MM.1S (cell line): ENCODE data around the gene FALEC.
A peak's percentile ranks its signal among the peaks of the same experiment; 100 is the strongest.

Experiments used
- DNase-seq: peaks from one replicate; pipeline ENCODE4 v3.0.0-alpha.2; 2015
- H2AFZ ChIP-seq: fragments of 300-600 bp; sonication (generic); 2 replicates; pipeline ENCODE4 v1.6.0; 2016; ENCODE audit warnings: antibody characterized with exemption, low read length
- H3F3A ChIP-seq: fragments of 300-600 bp; sonication (generic); 2 replicates; pipeline ENCODE4 v1.6.1; 2016; ENCODE audit warnings: mild to moderate bottlenecking, antibody characterized with exemption, low read length, moderate library complexity, mixed read lengths; ENCODE audit not compliant: insufficient read depth
- H3K27ac ChIP-seq: fragments of 300-600 bp; sonication (generic); 2 replicates; pipeline ENCODE4 v1.5.1; 2016; ENCODE audit warnings: mild to moderate bottlenecking, low read length
- H3K27me3 ChIP-seq: fragments of 300-600 bp; sonication (generic); replicated peaks from 2 replicates; pipeline ENCODE4 v1.6.0; 2016; ENCODE audit warnings: low read length; ENCODE audit not compliant: insufficient read depth
- H3K36me3 ChIP-seq: fragments of 300-600 bp; sonication (generic); replicated peaks from 2 replicates; pipeline ENCODE4 v1.6.1; 2016; ENCODE audit warnings: mild to moderate bottlenecking, low read length, mixed read lengths; ENCODE audit not compliant: insufficient read depth
- H3K4me1 ChIP-seq: fragments of 300-600 bp; sonication (generic); 2 replicates; pipeline ENCODE4 v1.6.1; 2016; ENCODE audit warnings: low read length, mixed read lengths
- H3K4me2 ChIP-seq: fragments of 300-600 bp; sonication (generic); 2 replicates; pipeline ENCODE4 v1.6.0; 2016; ENCODE audit warnings: low read depth, low read length
- H3K4me3 ChIP-seq: fragments of 300-600 bp; sonication (generic); 2 replicates; pipeline ENCODE4 v1.5.1; 2016; ENCODE audit warnings: low read length, mixed read lengths
- H3K79me2 ChIP-seq: fragments of 300-600 bp; sonication (generic); 2 replicates; pipeline ENCODE4 v1.6.1; 2016; ENCODE audit warnings: mixed run types, low read length, mixed read lengths
- H3K9ac ChIP-seq: fragments of 300-600 bp; sonication (generic); 2 replicates; pipeline ENCODE4 v1.6.1; 2016; ENCODE audit warnings: low read length, mixed read lengths
- H3K9me2 ChIP-seq: fragments of 300-600 bp; sonication (generic); replicated peaks from 2 replicates; pipeline ENCODE4 v1.6.1; 2016; ENCODE audit warnings: mild to moderate bottlenecking, low read length, mixed read lengths; ENCODE audit not compliant: insufficient read depth
- H3K9me3 ChIP-seq: fragments of 300-600 bp; sonication (generic); replicated peaks from 2 replicates; pipeline ENCODE4 v1.6.1; 2016; ENCODE audit warnings: mild to moderate bottlenecking, low read length, mixed read lengths; ENCODE audit not compliant: insufficient read depth
- H4K20me1 ChIP-seq: fragments of 300-600 bp; sonication (generic); 2 replicates; pipeline ENCODE4 v1.6.1; 2016; ENCODE audit warnings: mild to moderate bottlenecking, low read length, moderate library complexity, mixed read lengths; ENCODE audit not compliant: insufficient read depth
- EZH2 ChIP-seq: fragments of 300-600 bp; sonication (generic); optimal IDR thresholded peaks from 2 replicates; pipeline ENCODE3; 2017; ENCODE audit warnings: low read depth, mild to moderate bottlenecking, antibody characterized with exemption, low read length, mixed read lengths
- EZH2phosphoT487 ChIP-seq: fragments of 300-600 bp; sonication (generic); IDR thresholded peaks from 2 replicates; pipeline ENCODE4 v1.6.1; 2018; ENCODE audit warnings: antibody characterized with exemption, low read length
- TF ChIP-seq, protein P1 (sequence below): fragments of 300-600 bp; sonication (generic); IDR thresholded peaks from 2 replicates; pipeline ENCODE4 v1.5.1; 2016; ENCODE audit warnings: antibody characterized with exemption, low read length, mixed read lengths

The FALEC gene

GRCh38 chr1:150544204-150544603 is 28.7 kb downstream of the FALEC start:
- H3K4me2 ChIP-seq = no peak overlapping the region
- no peak overlapping the region for H3K4me3 ChIP-seq
- no peak overlapping the region for H2AFZ ChIP-seq
- no peaks in the 10 kb centered on the region for H3K9me3 ChIP-seq
- no peaks in the 10 kb centered on the region for H3K36me3 ChIP-seq
- no peak overlapping the region for H3K27ac ChIP-seq
- H3K4me1 ChIP-seq = 0 out of 2 replicates have a peak, but pooled peaks cover 2% of the 10 kb centered on the region
- H3K9ac ChIP-seq = no peak overlapping the region
- no peaks in the 10 kb centered on the region for H3K9me2 ChIP-seq
- no peaks in the 10 kb centered on the region for H3K27me3 ChIP-seq
- no peaks in the 10 kb centered on the region for H3K79me2 ChIP-seq
- peak; percentile 3 for DNase-seq
- H3F3A ChIP-seq = no peaks in the 10 kb centered on the region
- H4K20me1 ChIP-seq = no peaks in the 10 kb centered on the region
- TF ChIP-seq EZH2phosphoT487 (no peak), EZH2 (no peak)
- TF ChIP-seq, protein P1, sequence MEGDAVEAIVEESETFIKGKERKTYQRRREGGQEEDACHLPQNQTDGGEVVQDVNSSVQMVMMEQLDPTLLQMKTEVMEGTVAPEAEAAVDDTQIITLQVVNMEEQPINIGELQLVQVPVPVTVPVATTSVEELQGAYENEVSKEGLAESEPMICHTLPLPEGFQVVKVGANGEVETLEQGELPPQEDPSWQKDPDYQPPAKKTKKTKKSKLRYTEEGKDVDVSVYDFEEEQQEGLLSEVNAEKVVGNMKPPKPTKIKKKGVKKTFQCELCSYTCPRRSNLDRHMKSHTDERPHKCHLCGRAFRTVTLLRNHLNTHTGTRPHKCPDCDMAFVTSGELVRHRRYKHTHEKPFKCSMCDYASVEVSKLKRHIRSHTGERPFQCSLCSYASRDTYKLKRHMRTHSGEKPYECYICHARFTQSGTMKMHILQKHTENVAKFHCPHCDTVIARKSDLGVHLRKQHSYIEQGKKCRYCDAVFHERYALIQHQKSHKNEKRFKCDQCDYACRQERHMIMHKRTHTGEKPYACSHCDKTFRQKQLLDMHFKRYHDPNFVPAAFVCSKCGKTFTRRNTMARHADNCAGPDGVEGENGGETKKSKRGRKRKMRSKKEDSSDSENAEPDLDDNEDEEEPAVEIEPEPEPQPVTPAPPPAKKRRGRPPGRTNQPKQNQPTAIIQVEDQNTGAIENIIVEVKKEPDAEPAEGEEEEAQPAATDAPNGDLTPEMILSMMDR = no peak

DNA sequence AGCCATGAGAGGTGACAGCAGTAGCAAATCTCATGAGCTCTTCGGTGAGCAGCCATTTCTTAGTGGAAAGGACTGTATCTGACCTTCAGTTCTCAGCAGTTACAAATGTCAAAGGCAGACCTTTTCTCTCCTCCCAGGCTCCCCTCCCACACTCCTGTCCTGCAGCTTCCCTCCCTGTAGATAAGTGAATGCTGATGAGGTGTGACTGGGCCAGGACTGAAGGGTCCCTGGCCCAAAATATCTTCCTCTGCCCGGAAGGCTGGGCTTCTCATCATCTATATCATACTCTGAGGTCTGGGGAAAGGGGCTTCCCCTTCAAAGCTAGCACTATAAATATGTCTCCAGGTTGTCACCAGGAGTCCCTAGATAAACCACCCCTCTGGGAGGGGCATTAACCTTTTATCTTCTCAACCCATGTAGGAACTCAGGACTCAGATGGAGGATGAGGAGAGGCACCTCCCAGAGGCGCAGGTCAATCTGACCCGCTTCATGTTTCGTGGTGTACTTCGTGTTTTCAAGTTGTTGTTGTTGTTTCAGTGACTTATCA is 30.0 kb downstream of the FALEC start:
- Histone ChIP-seq H2AFZ (0 out of 2 replicates have a peak overlapping the region, but pooled peaks have one; percentile 18), H3K9me3 (no peaks in the 10 kb centered on the region), H3K4me1 (0 out of 2 replicates have a peak, but pooled peaks cover 2% of the 10 kb centered on the region), H4K20me1 (no peaks in the 10 kb centered on the region), H3K4me3 (no peak overlapping the region), H3K27me3 (peaks cover 12% of the 10 kb centered on the region), H3K36me3 (no peaks in the 10 kb centered on the region), H3K9ac (no peak overlapping the region), H3K9me2 (no peaks in the 10 kb centered on the region), H3F3A (no peaks in the 10 kb centered on the region), H3K27ac (no peak overlapping the region), H3K4me2 (no peak overlapping the region), H3K79me2 (no peaks in the 10 kb centered on the region)
- peak; percentile 6 for DNase-seq
- TF ChIP-seq, protein P1 = no peak
- TF ChIP-seq EZH2phosphoT487 (no peak), EZH2 (no peak)

DNA sequence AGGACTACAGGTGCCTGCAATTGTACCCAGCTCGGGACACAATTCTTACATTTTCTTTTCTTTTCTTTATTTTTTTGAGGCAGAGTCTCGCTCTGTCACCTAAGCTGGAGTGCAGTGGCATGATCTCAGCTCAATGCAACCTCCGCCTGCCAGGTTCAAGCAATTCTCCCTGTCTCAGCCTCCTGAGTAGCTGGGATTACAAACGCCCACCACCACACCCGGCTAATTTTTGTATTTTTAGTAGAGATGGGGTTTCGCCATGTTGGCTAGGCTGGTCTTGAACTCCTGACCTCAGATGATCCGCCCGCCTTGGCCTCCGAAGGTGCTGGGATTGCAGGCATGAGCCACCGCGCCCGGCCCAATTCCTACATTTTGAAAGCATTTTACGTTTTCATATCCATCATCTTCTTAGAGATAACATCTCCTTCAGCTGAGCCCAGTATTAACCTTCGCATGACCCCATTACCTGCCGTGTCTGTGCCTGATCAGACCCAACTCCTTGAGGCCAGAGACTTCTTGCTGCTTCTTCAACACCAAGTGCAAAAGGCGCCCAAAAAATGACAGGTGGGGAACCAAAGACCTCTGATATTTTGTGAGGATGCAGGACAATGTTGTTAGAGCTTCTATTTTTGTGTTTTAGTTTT is 30.9 kb downstream of the FALEC start:
- H3K9me3 ChIP-seq = no peaks in the 10 kb centered on the region
- H3K27ac ChIP-seq = no peak overlapping the region
- H2AFZ ChIP-seq = no peak overlapping the region
- TF ChIP-seq, protein P1 = no peak
- TF ChIP-seq EZH2phosphoT487 (no peak), EZH2 (no peak)
- peaks cover 20% of the 10 kb centered on the region for H3K27me3 ChIP-seq
- H3K79me2 ChIP-seq = no peaks in the 10 kb centered on the region
- no peak overlapping the region for H3K4me3 ChIP-seq
- H3K9me2 ChIP-seq = no peaks in the 10 kb centered on the region
- H3K4me2 ChIP-seq = no peak overlapping the region
- H3K36me3 ChIP-seq = no peaks in the 10 kb centered on the region
- H4K20me1 ChIP-seq = no peaks in the 10 kb centered on the region
- H3K4me1 ChIP-seq = 0 out of 2 replicates have a peak, but pooled peaks cover 2% of the 10 kb centered on the region
- H3K9ac ChIP-seq = no peak overlapping the region
- no peaks in the 10 kb centered on the region for H3F3A ChIP-seq
- DNase-seq = peak; percentile 1
